ENCODE results near the gene GDI1. TPM values are rescaled to one million over a fixed set of nuclear protein-coding genes. Genes with fewer than 3 reads are reported as not detected.

Gene GDI1
- polyA plus RNA-seq, 2 of the 4 experiments (the other 2 are of a cell fraction), result 124 to 128 TPM

GRCh38 chrX:154396973-154397887 is 39.7 kb upstream of the GDI1 start:
- POLR2A ChIA-PET, result interaction anchor here (0.6 to 2.1 kb wide), 18 partner anchors 10 to 146 kb away, joined by 3 to 19 read pairs (median 4); partner anchors contain the start of genes ATP6AP1, DNASE1L1, EMD and PLXNA3
- under 1% methylated on average over 19 of the region's 53 CpGs for WGBS (ENCODE audit: missing lambda C conversion rate)
- TF ChIP-seq POLR2A (IDR thresholded peaks at IDR 0.05; ENCODE audit: low read length) (peak; percentile 49), GATA3 (IDR thresholded peaks at IDR 0.05; ENCODE audit: borderline replicate concordance) (no peak), PHF8 (IDR thresholded peaks at IDR 0.05; ENCODE audit: borderline replicate concordance, low read depth) (peak; percentile 30; the same call in 1 of the 2 replicates), RNF2 (IDR thresholded peaks at IDR 0.05; ENCODE audit: borderline replicate concordance, low read depth) (no peak)
- peaks cover 18% of the 10 kb centered on the region; the same call in 2 of the 3 replicates for H3K4me1 ChIP-seq
- DNase-seq (ENCODE audit: low read depth in 1 of 2, low spot score in 1 of 2) (peak; percentile 61 to 82), FAIRE-seq (no peak), ATAC-seq (peak; percentile 63 to 81)
- H3K4me2 ChIP-seq, result peak overlapping the region; percentile 76
- no peaks in the 10 kb centered on the region for H3K9me3 ChIP-seq
- CTCF ChIA-PET, result interaction anchor here (0.5 to 4.7 kb wide), 8 partner anchors 10 to 90 kb away, joined by 3 to 28 read pairs (median 4); partner anchors contain the start of genes DNASE1L1, FLNA and TAFAZZIN
- peak overlapping the region; percentile 96 to 100 for H3K27ac ChIP-seq
- H3K4me3 ChIP-seq, result peak overlapping the region; percentile 88

- Histone ChIP-seq H3K4me1 (peaks cover 18% of the 10 kb centered on the region; the same call in 2 of the 3 replicates), H3K27ac (peak within 1 kb of the TSS; percentile 96 to 100), H3K4me2 (peak within 1 kb of the TSS; percentile 89), H3K4me3 (peak within 1 kb of the TSS; percentile 88), H3K9me3 (no peaks in the 10 kb centered on the region)
- ATAC-seq (peak; percentile 60 to 63), DNase-seq (ENCODE audit: low read depth in 1 of 2, low spot score in 1 of 2) (peak; percentile 96 to 99), FAIRE-seq (peak; percentile 90)
- 1% methylated on average over 55 of the region's 69 CpGs for WGBS (ENCODE audit: missing lambda C conversion rate)
- CTCF ChIA-PET, result interaction anchor here (0.5 to 4.7 kb wide), 11 partner anchors 9 to 137 kb away, joined by 3 to 28 read pairs (median 5); partner anchors contain the start of genes DNASE1L1, FLNA and TAFAZZIN
- POLR2A ChIA-PET, result interaction anchor here (0.6 to 2.1 kb wide), 18 partner anchors 9 to 145 kb away, joined by 3 to 19 read pairs (median 4); partner anchors contain the start of genes ATP6AP1, DNASE1L1, EMD and PLXNA3
- TF ChIP-seq NPAS2 (CRISPR knock-in tag; IDR thresholded peaks at IDR 0.05; ENCODE audit: borderline replicate concordance) (no peak), HOXB5 (CRISPR knock-in tag; IDR thresholded peaks at IDR 0.05) (peak; percentile 82), SREBF2 (IDR thresholded peaks at IDR 0.05) (no peak), ESRRA (IDR thresholded peaks at IDR 0.05; ENCODE audit: borderline replicate concordance, low read length) (no peak), TFCP2L1 (CRISPR knock-in tag; IDR thresholded peaks at IDR 0.05) (no peak), E2F6 (IDR thresholded peaks at IDR 0.05; ENCODE audit: borderline replicate concordance, low read depth) (peak; percentile 86; the same call in 1 of the 2 replicates), FOSL2 (IDR thresholded peaks at IDR 0.05) (no peak), FOSL2 (CRISPR knock-in tag; IDR thresholded peaks at IDR 0.05) (0 out of 2 replicates have a peak, but pooled peaks have one; percentile 14), HMGXB4 (CRISPR knock-in tag; IDR thresholded peaks at IDR 0.05; ENCODE audit: borderline replicate concordance) (peak; percentile 17; the same call in 1 of the 2 replicates), RAD21 (conservative IDR thresholded peaks at IDR 0.05 in 1 of 2, IDR thresholded peaks at IDR 0.05 in 1 of 2) (no peak), EHF (CRISPR knock-in tag; IDR thresholded peaks at IDR 0.05) (peak; percentile 85), USF2 (IDR thresholded peaks at IDR 0.05) (peak; percentile 59), HOXA7 (CRISPR knock-in tag; IDR thresholded peaks at IDR 0.05) (peak; percentile 75; the same call in 1 of the 2 replicates), CBX8 (IDR thresholded peaks at IDR 0.05) (no peak), RNF2 (IDR thresholded peaks at IDR 0.05; ENCODE audit: borderline replicate concordance, low read depth) (no peak), HOXB13 (CRISPR knock-in tag; IDR thresholded peaks at IDR 0.05; ENCODE audit: low read depth) (0 out of 2 replicates have a peak, but pooled peaks have one; percentile 73), ZSCAN20 (CRISPR knock-in tag; IDR thresholded peaks at IDR 0.05) (no peak), JUN (IDR thresholded peaks at IDR 0.05) (peak; percentile 97 to 99), MAFK (IDR thresholded peaks at IDR 0.05; ENCODE audit: partially characterized antibody) (no peak), BCL3 (IDR thresholded peaks at IDR 0.05) (peak; percentile 98), PBX3 (IDR thresholded peaks at IDR 0.05) (peak; percentile 78; the same call in 1 of the 2 replicates), GATA3 (IDR thresholded peaks at IDR 0.05; ENCODE audit: borderline replicate concordance) (no peak), MYC (IDR thresholded peaks at IDR 0.05; ENCODE audit: borderline replicate concordance, low read length) (peak; percentile 87), POLR2AphosphoS2 (conservative IDR thresholded peaks at IDR 0.05; ENCODE audit: low read length) (peak; percentile 83)
Observed at GRCh38 chrX:154397888-154398667, 38.9 kb upstream of the GDI1 start, which contains the start of gene RPL10. TSS of gene RPL10 (plus strand) at chrX:154398377. CDS start at chrX:154398520, 143 bp downstream.
